ENCODE results near the gene DNAI1.

GRCh38 chr9:34451135-34451534 is 7.5 kb upstream of the DNAI1 start:
- TF ChIP-seq, protein P1, sequence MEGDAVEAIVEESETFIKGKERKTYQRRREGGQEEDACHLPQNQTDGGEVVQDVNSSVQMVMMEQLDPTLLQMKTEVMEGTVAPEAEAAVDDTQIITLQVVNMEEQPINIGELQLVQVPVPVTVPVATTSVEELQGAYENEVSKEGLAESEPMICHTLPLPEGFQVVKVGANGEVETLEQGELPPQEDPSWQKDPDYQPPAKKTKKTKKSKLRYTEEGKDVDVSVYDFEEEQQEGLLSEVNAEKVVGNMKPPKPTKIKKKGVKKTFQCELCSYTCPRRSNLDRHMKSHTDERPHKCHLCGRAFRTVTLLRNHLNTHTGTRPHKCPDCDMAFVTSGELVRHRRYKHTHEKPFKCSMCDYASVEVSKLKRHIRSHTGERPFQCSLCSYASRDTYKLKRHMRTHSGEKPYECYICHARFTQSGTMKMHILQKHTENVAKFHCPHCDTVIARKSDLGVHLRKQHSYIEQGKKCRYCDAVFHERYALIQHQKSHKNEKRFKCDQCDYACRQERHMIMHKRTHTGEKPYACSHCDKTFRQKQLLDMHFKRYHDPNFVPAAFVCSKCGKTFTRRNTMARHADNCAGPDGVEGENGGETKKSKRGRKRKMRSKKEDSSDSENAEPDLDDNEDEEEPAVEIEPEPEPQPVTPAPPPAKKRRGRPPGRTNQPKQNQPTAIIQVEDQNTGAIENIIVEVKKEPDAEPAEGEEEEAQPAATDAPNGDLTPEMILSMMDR (IDR thresholded peaks at IDR 0.05) = no peak
- no peak for TF ChIP-seq POLR2AphosphoS5 (IDR thresholded peaks at IDR 0.05; ENCODE audit: low read depth, low read length)
